ENCODE data around the gene CMYA5.

- TF ChIP-seq, protein P1, sequence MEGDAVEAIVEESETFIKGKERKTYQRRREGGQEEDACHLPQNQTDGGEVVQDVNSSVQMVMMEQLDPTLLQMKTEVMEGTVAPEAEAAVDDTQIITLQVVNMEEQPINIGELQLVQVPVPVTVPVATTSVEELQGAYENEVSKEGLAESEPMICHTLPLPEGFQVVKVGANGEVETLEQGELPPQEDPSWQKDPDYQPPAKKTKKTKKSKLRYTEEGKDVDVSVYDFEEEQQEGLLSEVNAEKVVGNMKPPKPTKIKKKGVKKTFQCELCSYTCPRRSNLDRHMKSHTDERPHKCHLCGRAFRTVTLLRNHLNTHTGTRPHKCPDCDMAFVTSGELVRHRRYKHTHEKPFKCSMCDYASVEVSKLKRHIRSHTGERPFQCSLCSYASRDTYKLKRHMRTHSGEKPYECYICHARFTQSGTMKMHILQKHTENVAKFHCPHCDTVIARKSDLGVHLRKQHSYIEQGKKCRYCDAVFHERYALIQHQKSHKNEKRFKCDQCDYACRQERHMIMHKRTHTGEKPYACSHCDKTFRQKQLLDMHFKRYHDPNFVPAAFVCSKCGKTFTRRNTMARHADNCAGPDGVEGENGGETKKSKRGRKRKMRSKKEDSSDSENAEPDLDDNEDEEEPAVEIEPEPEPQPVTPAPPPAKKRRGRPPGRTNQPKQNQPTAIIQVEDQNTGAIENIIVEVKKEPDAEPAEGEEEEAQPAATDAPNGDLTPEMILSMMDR (IDR thresholded peaks at IDR 0.05), result no peak
- TF ChIP-seq POLR2A (IDR thresholded peaks at IDR 0.05) (no peak), POLR2AphosphoS5 (IDR thresholded peaks at IDR 0.05) (no peak)
Measured at GRCh38 chr5:79695526-79695925, 5.9 kb downstream of the CMYA5 start.

All from breast epithelium (tissue), 3 donors.